Metanephros (tissue), 2 donors: ENCODE results near the gene POU3F3. TPM values are rescaled to one million over a fixed set of nuclear protein-coding genes. Genes with fewer than 3 reads are reported as not detected.

Experiments
- small RNA-seq: library from RNA; depleted of rRNA; stranded (forward); fragments of <200 nt; gene quantifications from one replicate; pipeline ENCODE3, GENCODE V24; 2014; ENCODE audit warnings: low replicate concordance
- total RNA-seq: library from RNA; depleted of rRNA; stranded (reverse); fragments of >200 nt; gene quantifications from one replicate; pipeline ENCODE4 v1.2.3, GENCODE V29; 2014

The POU3F3 gene
- 71.6 TPM for total RNA-seq

GRCh38 chr2:104853534-104854497, at the start of gene POU3F3:
Gene POU3F3, plus strand, starts transcription at chr2:104854115. Its CDS starts 1,396 bp downstream, at chr2:104855511.

Small RNAs within 50 kb of the gene (small RNA-seq; reads per million reads assigned to genes)
- gene AC018730.1 = not detected

Other genes starting within 250 kb of the POU3F3 start
- gene MRPS9, start 184.0 kb downstream of the POU3F3 start, total RNA-seq = 18.5 TPM